IMR-90 (cell line): Measurements from ENCODE around the gene LTBP1. TPM values are rescaled to one million over a fixed set of nuclear protein-coding genes. Genes with fewer than 3 reads are reported as not detected.

ENCODE experiments used
- ATAC-seq: fragments of 200-7000 bp; cut with Tn5 transposase; 2 replicates; pipeline ENCODE4 v1.9.1; 2020; ENCODE audit warnings: low read depth, mild to moderate bottlenecking, moderate library complexity
- BruUV-seq: library from RNA; stranded (reverse); fragments of 400-500 nt; replicated peaks from 2 replicates; lab custom pipeline; 2021; lab: Mats Ljungman, UMichigan
- CTCF ChIA-PET: fragments of 300-600 bp; formaldehyde crosslinking; extraction: SDS; loops from one replicate; lab custom pipeline; 2021; ENCODE audit warnings: antibody characterized with exemption; lab: Yijun Ruan, JAX
- POLR2A ChIA-PET: fragments of 300-600 bp; sonication (Branson Sonifier 250); formaldehyde crosslinking; loops from one replicate; lab custom pipeline; 2022; ENCODE audit warnings: antibody characterized with exemption; ENCODE audit not compliant: unreplicated experiment; lab: Charles Lee
- DNase-seq: peaks from one replicate; pipeline ENCODE4 v3.0.0; 2013
- H2AFZ ChIP-seq: replicated peaks from 2 replicates; pipeline ENCODE3; 2013; ENCODE audit warnings: low read length, mild to moderate bottlenecking; ENCODE audit not compliant: poor library complexity
- H2AK5ac ChIP-seq: 2 replicates; pipeline ENCODE4 v1.6.1; 2013; ENCODE audit warnings: low read depth, low read length, inconsistent platforms
- H2AK9ac ChIP-seq: replicated peaks from 2 replicates; pipeline ENCODE3; 2013; ENCODE audit warnings: mild to moderate bottlenecking, low read depth, low read length, moderate library complexity; ENCODE audit not compliant: poor library complexity
- H2BK120ac ChIP-seq: 2 replicates; pipeline ENCODE4 v1.6.1; 2013; ENCODE audit warnings: low read depth, low read length, inconsistent platforms
- H2BK15ac ChIP-seq: 3 replicates; pipeline ENCODE4 v1.6.1; 2013; ENCODE audit warnings: low read depth, low read length, inconsistent platforms
- H2BK20ac ChIP-seq: 2 replicates; pipeline ENCODE4 v1.6.1; 2013; ENCODE audit warnings: low read depth, mild to moderate bottlenecking, inconsistent platforms, low read length, moderate library complexity
- H2BK5ac ChIP-seq: 2 replicates; pipeline ENCODE4 v1.6.1; 2013; ENCODE audit warnings: mild to moderate bottlenecking, low read depth, low read length, inconsistent platforms; ENCODE audit not compliant: poor library complexity, severe bottlenecking
- H3K14ac ChIP-seq: replicated peaks from 2 replicates; pipeline ENCODE4 v1.6.1; 2013; ENCODE audit warnings: low read depth, low read length, inconsistent platforms
- H3K18ac ChIP-seq: 2 replicates; pipeline ENCODE4 v1.6.1; 2013; ENCODE audit warnings: low read depth, low read length, control low read depth
- H3K23ac ChIP-seq: 2 replicates; pipeline ENCODE4 v1.6.1; 2013; ENCODE audit warnings: low read depth, low read length, inconsistent platforms
- H3K27ac ChIP-seq: 2 replicates; pipeline ENCODE4 v1.5.1; 2013; ENCODE audit warnings: mild to moderate bottlenecking, control low read depth, low read length; ENCODE audit not compliant: insufficient read depth
- H3K27me3 ChIP-seq: 2 replicates; pipeline ENCODE4 v1.6.1; 2013; ENCODE audit warnings: low read length; ENCODE audit not compliant: control insufficient read depth, insufficient read depth
- H3K36me3 ChIP-seq: 2 replicates; pipeline ENCODE4 v1.6.1; 2013; ENCODE audit warnings: low read length, mixed read lengths; ENCODE audit not compliant: control insufficient read depth, insufficient read depth
- H3K4ac ChIP-seq: 2 replicates; pipeline ENCODE4 v1.6.1; 2013; ENCODE audit warnings: low read depth, low read length, inconsistent platforms
- H3K4me1 ChIP-seq: 2 replicates; pipeline ENCODE4 v1.6.1; 2013; ENCODE audit warnings: low read length, mixed read lengths; ENCODE audit not compliant: control insufficient read depth, insufficient read depth
- H3K4me2 ChIP-seq: 2 replicates; pipeline ENCODE4 v1.6.1; 2013; ENCODE audit warnings: low read depth, mild to moderate bottlenecking, control low read depth, low read length, moderate library complexity
- H3K4me3 ChIP-seq: 2 replicates; pipeline ENCODE4 v1.5.1; 2013; ENCODE audit warnings: low read depth, mild to moderate bottlenecking, control low read depth, low read length, moderate library complexity; ENCODE audit not compliant: insufficient read depth
- H3K56ac ChIP-seq: 2 replicates; pipeline ENCODE4 v1.6.1; 2013; ENCODE audit warnings: low read length, inconsistent platforms; ENCODE audit not compliant: insufficient read depth; ENCODE audit errors: extremely low read depth
- H3K79me1 ChIP-seq, 2 experiments: 2 replicates each; pipeline ENCODE4 v1.6.1; 2013; ENCODE audit warnings: low read length in 2 of 2, inconsistent platforms in 1 of 2, low read depth in 1 of 2
- H3K9ac ChIP-seq: 2 replicates; pipeline ENCODE4 v1.6.1; 2013; ENCODE audit warnings: low read depth, low read length, control low read depth
- H3K9me1 ChIP-seq: 2 replicates; pipeline ENCODE4 v1.6.1; 2013; ENCODE audit warnings: low read length, inconsistent platforms; ENCODE audit not compliant: insufficient read depth
- H3K9me3 ChIP-seq: 2 replicates; pipeline ENCODE4 v1.6.1; 2013; ENCODE audit warnings: low read length; ENCODE audit not compliant: control insufficient read depth, insufficient read depth
- H4K20me1 ChIP-seq: 2 replicates; pipeline ENCODE4 v1.6.1; 2013; ENCODE audit warnings: low read length, inconsistent platforms; ENCODE audit not compliant: insufficient read depth
- H4K5ac ChIP-seq: 2 replicates; pipeline ENCODE4 v1.6.1; 2013; ENCODE audit warnings: mild to moderate bottlenecking, low read depth, low read length, control low read depth
- H4K8ac ChIP-seq, 2 experiments: 2 replicates each; pipeline ENCODE4 v1.6.1; 2013; ENCODE audit warnings: low read depth in 2 of 2, low read length in 2 of 2, control low read depth in 1 of 2, inconsistent platforms in 1 of 2
- H4K91ac ChIP-seq: 2 replicates; pipeline ENCODE4 v1.6.1; 2013; ENCODE audit warnings: low read depth, low read length, inconsistent platforms; ENCODE audit not compliant: insufficient read depth
- BHLHE40 ChIP-seq: fragments of 150-350 bp; IDR thresholded peaks from 2 replicates; pipeline ENCODE4 v1.6.1; 2016; ENCODE audit warnings: mild to moderate bottlenecking, low read depth, low read length
- CEBPB ChIP-seq: IDR thresholded peaks from 2 replicates; pipeline ENCODE4 v1.6.1; 2012; ENCODE audit warnings: low read depth, low read length, improper control_type of control experiment
- CHD1 ChIP-seq: IDR thresholded peaks from 2 replicates; pipeline ENCODE4 v1.6.1; 2012; ENCODE audit warnings: low read depth, low read length, improper control_type of control experiment
- CTCF ChIP-seq: conservative IDR thresholded peaks from 2 replicates; pipeline ENCODE4 v1.5.1; 2012; ENCODE audit warnings: mild to moderate bottlenecking, low read depth, low read length, improper control_type of control experiment
- FOS ChIP-seq: fragments of 150-350 bp; IDR thresholded peaks from 2 replicates; pipeline ENCODE4 v1.6.1; 2016; ENCODE audit warnings: low read depth, low read length
- MAFK ChIP-seq: IDR thresholded peaks from 2 replicates; pipeline ENCODE4 v1.6.1; 2012; ENCODE audit warnings: low read depth, low read length, improper control_type of control experiment
- MAZ ChIP-seq: IDR thresholded peaks from 2 replicates; pipeline ENCODE4 v1.6.1; 2012; ENCODE audit warnings: low read depth, mild to moderate bottlenecking, low read length, improper control_type of control experiment, moderate library complexity, borderline replicate concordance
- MXI1 ChIP-seq: IDR thresholded peaks from 2 replicates; pipeline ENCODE4 v1.6.1; 2012; ENCODE audit warnings: low read depth, mild to moderate bottlenecking, low read length, moderate library complexity, borderline replicate concordance
- NFE2L2 ChIP-seq: fragments of 150-350 bp; IDR thresholded peaks from 2 replicates; pipeline ENCODE4 v1.6.1; 2016; ENCODE audit warnings: low read depth, mild to moderate bottlenecking, low read length
- POLR2A ChIP-seq: IDR thresholded peaks from 2 replicates; pipeline ENCODE4 v1.6.1; 2012; ENCODE audit warnings: mild to moderate bottlenecking, low read depth, low read length
- RAD21 ChIP-seq: IDR thresholded peaks from 2 replicates; pipeline ENCODE4 v1.6.1; 2012; ENCODE audit warnings: low read length, improper control_type of control experiment
- RCOR1 ChIP-seq: IDR thresholded peaks from 2 replicates; pipeline ENCODE4 v1.6.1; 2012; ENCODE audit warnings: mild to moderate bottlenecking, low read length, improper control_type of control experiment; ENCODE audit not compliant: insufficient replicate concordance
- WGBS, 2 experiments: methylation state at CpG; one replicate each; pipeline versions ENCODE4 v1.1.5 to v1.1.7; 2013; ENCODE audit warnings: missing lambda C conversion rate in 2 of 2; ENCODE audit not compliant: insufficient read length in 1 of 2; ENCODE audit errors: extremely low coverage in 2 of 2; 5-methylcytosine and 5-hydroxymethylcytosine counted together
- dilution Hi-C: fragments of 300-500 bp; cut with HindIII; formaldehyde crosslinking; loops from one replicate; pipeline ENCODE4 v1.14.3; 2018; ENCODE audit warnings: low sequenced_read_pairs; ENCODE audit not compliant: unreplicated experiment
- in situ Hi-C: fragments of 300-500 bp; cut with MboI; formaldehyde crosslinking; loops from 3 replicates; pipeline ENCODE4 v1.14.3; 2019; ENCODE audit warnings: low sequenced_read_pairs, inconsistent platforms, mixed read lengths
- intact Hi-C: fragments of 100-400 bp; cut with micrococcal nuclease; formaldehyde crosslinking; loops from 2 replicates; pipeline ENCODE4 v1.10.0; 2022
- polyA plus RNA-seq, 3 experiments: library from polyadenylated mRNA; depleted of rRNA; stranded (reverse); fragments of >200 nt; gene quantifications; 2 replicates each; pipeline ENCODE4 v1.2.3, GENCODE V29; 2012; ENCODE audit warnings: low replicate concordance in 1 of 3
- total RNA-seq: library from RNA; depleted of rRNA; stranded (reverse); fragments of >200 nt; gene quantifications from 2 replicates; pipeline ENCODE4 v1.2.3, GENCODE V29; 2012

The LTBP1 gene
- total and polyA plus RNA-seq, 2 of the 4 experiments (the other 2 are of a cell fraction) = 235 to 326 TPM

GRCh38 chr2:33307659-33308270, 361.0 kb downstream of the LTBP1 start:
- Histone ChIP-seq H3K4me1 (0 out of 2 replicates have a peak, but pooled peaks cover 1% of the 10 kb centered on the region), H3K9me3 (no peaks in the 10 kb centered on the region), H2BK120ac (no peak overlapping the region), H3K27me3 (no peaks in the 10 kb centered on the region), H2AFZ (no peak overlapping the region), H2BK15ac (no peak overlapping the region), H3K79me1 (peaks cover 20 to 21% of the 10 kb centered on the region in 2 experiments; a peak in 3 of 4 replicates), H2BK20ac (no peak overlapping the region), H4K91ac (no peak overlapping the region), H3K4me3 (no peak overlapping the region), H3K4me2 (no peak overlapping the region), H3K4ac (no peak overlapping the region), H3K18ac (no peak overlapping the region), H3K23ac (no peak overlapping the region), H3K56ac (no peak overlapping the region), H3K14ac (no peak overlapping the region), H2AK5ac (no peak overlapping the region), H3K27ac (no peak overlapping the region), H3K9me1 (peaks cover 9% of the 10 kb centered on the region; the same call in 1 of the 2 replicates), H2BK5ac (no peak overlapping the region), H3K36me3 (peaks cover 42% of the 10 kb centered on the region), H4K8ac (no peak overlapping the region), H4K20me1 (peaks cover 2% of the 10 kb centered on the region; the same call in 1 of the 2 replicates), H4K5ac (no peak overlapping the region), H3K9ac (no peak overlapping the region), H2AK9ac (no peak overlapping the region)
- intact Hi-C loops = no loop called here
- ChIA-PET POLR2A (no interaction called here), CTCF (interaction anchor here (0.6 kb wide), 1 partner anchor 37 kb away, joined by 3 read pairs; no protein-coding TSS in a partner anchor)
- BruUV-seq = no TSS peak
- DNase-seq = no peak
- in situ Hi-C loops = no loop called here
- TF ChIP-seq MXI1 = no peak
- no peak for TF ChIP-seq CEBPB
- no peak for TF ChIP-seq POLR2A
- TF ChIP-seq MAFK = no peak
- no peak for TF ChIP-seq FOS
- no peak for TF ChIP-seq NFE2L2
- TF ChIP-seq RAD21 = no peak
- no peak for TF ChIP-seq CHD1
- TF ChIP-seq BHLHE40 = no peak
- no peak for TF ChIP-seq MAZ
- no peak for TF ChIP-seq RCOR1
- no peak for TF ChIP-seq CTCF
- dilution Hi-C loops = no loop called here
- WGBS, 2 experiments = no CpG with 5 or more reads among the region's 9 CpGs
- ATAC-seq = no peak
